Liver (tissue), 9 donors: ENCODE measurements around the gene FAM43B. TPM values are rescaled to one million over a fixed set of nuclear protein-coding genes. Genes with fewer than 3 reads are reported as not detected.

ENCODE experiments used
- DNase-seq: peaks from one replicate; pipeline ENCODE4 v3.0.0-alpha.2; 2017; ENCODE audit warnings: low spot score
- H3K27ac ChIP-seq, 2 donors: one replicate each; pipeline ENCODE4 v1.7.0; 2013; ENCODE audit warnings: inconsistent platforms in 2 of 2, low read length in 2 of 2, control low read depth in 1 of 2, low read depth in 1 of 2, mild to moderate bottlenecking in 1 of 2
- H3K27me3 ChIP-seq, 4 donors: one replicate each; pipeline versions ENCODE4 v1.6.1 to v1.7.0; 2013; ENCODE audit warnings: low read length in 3 of 4, inconsistent platforms in 1 of 4, mild to moderate bottlenecking in 1 of 4, moderate library complexity in 1 of 4; ENCODE audit not compliant: control insufficient read depth in 4 of 4, insufficient read depth in 4 of 4
- H3K36me3 ChIP-seq, 4 donors: one replicate each; pipeline versions ENCODE4 v1.6.1 to v1.7.0; 2013; ENCODE audit warnings: low read length in 3 of 4, mild to moderate bottlenecking in 3 of 4, low read depth in 1 of 4, moderate library complexity in 1 of 4; ENCODE audit not compliant: control insufficient read depth in 4 of 4, insufficient read depth in 3 of 4
- H3K4me1 ChIP-seq, 4 donors: one replicate each; pipeline versions ENCODE4 v1.6.1 to v1.7.0; 2013; ENCODE audit warnings: low read length in 3 of 4, mild to moderate bottlenecking in 3 of 4, moderate library complexity in 1 of 4; ENCODE audit not compliant: control insufficient read depth in 4 of 4, insufficient read depth in 4 of 4
- H3K4me3 ChIP-seq, 3 donors: one replicate each; pipeline versions ENCODE4 v1.6.1 to v1.7.0; 2013; ENCODE audit warnings: low read length in 3 of 3, control low read depth in 1 of 3, low read depth in 1 of 3, mild to moderate bottlenecking in 1 of 3
- H3K9ac ChIP-seq, 2 donors: one replicate each; pipeline ENCODE4 v1.7.0; 2013; ENCODE audit warnings: low read length in 2 of 2, mild to moderate bottlenecking in 2 of 2, moderate library complexity in 2 of 2, control low read depth in 1 of 2, low read depth in 1 of 2
- H3K9me3 ChIP-seq, 4 donors: one replicate each; pipeline versions ENCODE4 v1.6.1 to v1.7.0; 2013; ENCODE audit warnings: low read length in 3 of 4; ENCODE audit not compliant: control insufficient read depth in 4 of 4
- EGR1 ChIP-seq, 2 donors: IDR thresholded peaks; 2 replicates each; pipeline ENCODE4 v1.6.1; 2016 to 2018; ENCODE audit warnings: antibody characterized with exemption in 2 of 2, low read depth in 2 of 2
- FOXA1 ChIP-seq: IDR thresholded peaks from 2 replicates; pipeline ENCODE4 v1.6.1; 2016; ENCODE audit warnings: antibody characterized with exemption
- FOXA2 ChIP-seq: IDR thresholded peaks from 2 replicates; pipeline ENCODE4 v1.6.1; 2016; ENCODE audit warnings: antibody characterized with exemption
- GABPA ChIP-seq, 2 donors: IDR thresholded peaks in 1 of 2; conservative IDR thresholded peaks in 1 of 2; 2 replicates each; pipeline ENCODE4 v1.6.1; 2016; ENCODE audit warnings: antibody characterized with exemption in 2 of 2, mild to moderate bottlenecking in 1 of 2, moderate library complexity in 1 of 2
- HNF4A ChIP-seq, 2 donors: conservative IDR thresholded peaks; 2 replicates each; pipeline ENCODE4 v1.6.1; 2016; ENCODE audit warnings: antibody characterized with exemption in 2 of 2, mild to moderate bottlenecking in 2 of 2
- HNF4G ChIP-seq: IDR thresholded peaks from 2 replicates; pipeline ENCODE4 v1.6.1; 2016; ENCODE audit warnings: antibody characterized with exemption
- JUND ChIP-seq, 2 donors: IDR thresholded peaks; 2 replicates each; pipeline ENCODE4 v1.6.1; 2016; ENCODE audit warnings: antibody characterized with exemption in 2 of 2
- NR2F2 ChIP-seq: IDR thresholded peaks from 2 replicates; pipeline ENCODE4 v1.6.1; 2016; ENCODE audit warnings: antibody characterized with exemption
- RAD21 ChIP-seq, 2 donors: IDR thresholded peaks; 2 replicates each; pipeline ENCODE4 v1.6.1; 2016; ENCODE audit warnings: antibody characterized with exemption in 2 of 2, mild to moderate bottlenecking in 2 of 2
- RXRA ChIP-seq, 2 donors: IDR thresholded peaks; 2 replicates each; pipeline ENCODE4 v1.6.1; 2017 to 2018; ENCODE audit warnings: antibody characterized with exemption in 2 of 2, mild to moderate bottlenecking in 1 of 2
- SP1 ChIP-seq: IDR thresholded peaks from 2 replicates; pipeline ENCODE4 v1.6.1; 2018; ENCODE audit warnings: antibody characterized with exemption, mild to moderate bottlenecking
- TAF1 ChIP-seq: conservative IDR thresholded peaks from 2 replicates; pipeline ENCODE4 v1.6.1; 2016; ENCODE audit warnings: antibody characterized with exemption, mild to moderate bottlenecking
- YY1 ChIP-seq: IDR thresholded peaks from 2 replicates; pipeline ENCODE4 v1.6.1; 2016; ENCODE audit warnings: antibody characterized with exemption, mild to moderate bottlenecking
- WGBS: extraction: QIAGEN DNeasy Blood & Tissue Kit; methylation state at CpG from one replicate; pipeline ENCODE4 v1.1.7; 2013; 5-methylcytosine and 5-hydroxymethylcytosine counted together
- polyA plus RNA-seq, 2 donors: library from polyadenylated mRNA; stranded (reverse) in 1 of 2; unstranded in 1 of 2; fragments of 200-250 nt in 1 of 2; fragments of >200 nt in 1 of 2; fragmentation: Nextera tagmentation in 1 of 2; extraction: Ambion mirVana in 1 of 2; gene quantifications; one replicate each; pipeline versions ENCODE4 v1.2.1 to v1.2.3, GENCODE V29; 2013 to 2015
- total RNA-seq, 2 donors: library from RNA; depleted of rRNA; stranded (reverse); fragments of >200 nt; gene quantifications; one replicate each; pipeline ENCODE4 v1.2.3, GENCODE V29; 2014
- TF ChIP-seq, protein P1 (sequence below): IDR thresholded peaks from 2 replicates; pipeline ENCODE4 v1.6.1; 2016; ENCODE audit warnings: antibody characterized with exemption
- TF ChIP-seq, protein P2 (sequence below): fragments of 150-350 bp; IDR thresholded peaks from 2 replicates; pipeline ENCODE4 v1.5.1; 2017; ENCODE audit warnings: improper control_type of control experiment, low read depth, low read length; ENCODE audit not compliant: missing input control
- TF ChIP-seq, protein P3 (sequence below): IDR thresholded peaks from 2 replicates; pipeline ENCODE4 v1.6.1; 2016; ENCODE audit warnings: antibody characterized with exemption
- TF ChIP-seq, protein P4 (sequence below): IDR thresholded peaks from 2 replicates; pipeline ENCODE4 v1.6.1; 2016; ENCODE audit warnings: antibody characterized with exemption
- TF ChIP-seq, protein P5 (sequence below): IDR thresholded peaks from 2 replicates; pipeline ENCODE4 v1.6.1; 2016; ENCODE audit warnings: antibody characterized with exemption, mild to moderate bottlenecking
- donor health status: healthy.
- donor health status: healthy.
- donor health status: healthy.
- donor health status: healthy.
- donor health status: healthy.

The FAM43B gene
- total and polyA plus RNA-seq, 4 donors: 0.06 to 0.09 (median 0.07) TPM

DNA sequence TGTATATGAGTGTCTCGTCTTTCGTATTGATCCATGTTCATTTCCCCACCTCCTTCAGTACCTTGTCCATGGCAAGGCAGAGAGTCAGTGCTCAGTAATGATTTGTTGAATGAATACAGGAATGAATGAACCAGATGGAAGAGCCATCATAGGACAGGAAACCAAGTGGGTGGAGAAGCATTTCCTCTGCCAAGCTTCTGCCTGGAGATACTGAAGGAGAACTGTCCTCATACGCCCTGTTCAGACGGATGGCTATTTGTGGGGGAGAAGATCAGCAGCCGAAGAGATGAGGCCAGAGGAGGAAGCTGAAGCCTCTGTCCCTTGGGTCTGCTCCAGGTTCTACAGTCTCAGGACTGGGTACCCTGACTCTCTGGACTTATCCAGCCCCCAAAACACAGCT lies 5.8 kb downstream of the FAM43B start:
- H3K27me3 ChIP-seq: no peaks in the 10 kb centered on the region
- 75% methylated on average over 5 of the region's 5 CpGs for WGBS
- no peaks in the 10 kb centered on the region for H3K9me3 ChIP-seq
- H3K9ac ChIP-seq: no peak overlapping the region
- TF ChIP-seq, protein P1, sequence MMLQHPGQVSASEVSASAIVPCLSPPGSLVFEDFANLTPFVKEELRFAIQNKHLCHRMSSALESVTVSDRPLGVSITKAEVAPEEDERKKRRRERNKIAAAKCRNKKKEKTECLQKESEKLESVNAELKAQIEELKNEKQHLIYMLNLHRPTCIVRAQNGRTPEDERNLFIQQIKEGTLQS: no peak
- TF ChIP-seq RXRA (IDR thresholded peaks at IDR 0.05) (no peak), NR2F2 (no peak), YY1 (no peak), SP1 (no peak), HNF4G (no peak), GABPA (IDR thresholded peaks at IDR 0.05 in 1 of 2, conservative IDR thresholded peaks at IDR 0.05 in 1 of 2) (no peak), TAF1 (no peak), FOXA1 (no peak), RAD21 (IDR thresholded peaks at IDR 0.05) (no peak), EGR1 (IDR thresholded peaks at IDR 0.05; ENCODE audit: low read depth in 2 of 2) (no peak), JUND (IDR thresholded peaks at IDR 0.05) (no peak), FOXA2 (no peak), HNF4A (conservative IDR thresholded peaks at IDR 0.05) (no peak)
- TF ChIP-seq, protein P2, sequence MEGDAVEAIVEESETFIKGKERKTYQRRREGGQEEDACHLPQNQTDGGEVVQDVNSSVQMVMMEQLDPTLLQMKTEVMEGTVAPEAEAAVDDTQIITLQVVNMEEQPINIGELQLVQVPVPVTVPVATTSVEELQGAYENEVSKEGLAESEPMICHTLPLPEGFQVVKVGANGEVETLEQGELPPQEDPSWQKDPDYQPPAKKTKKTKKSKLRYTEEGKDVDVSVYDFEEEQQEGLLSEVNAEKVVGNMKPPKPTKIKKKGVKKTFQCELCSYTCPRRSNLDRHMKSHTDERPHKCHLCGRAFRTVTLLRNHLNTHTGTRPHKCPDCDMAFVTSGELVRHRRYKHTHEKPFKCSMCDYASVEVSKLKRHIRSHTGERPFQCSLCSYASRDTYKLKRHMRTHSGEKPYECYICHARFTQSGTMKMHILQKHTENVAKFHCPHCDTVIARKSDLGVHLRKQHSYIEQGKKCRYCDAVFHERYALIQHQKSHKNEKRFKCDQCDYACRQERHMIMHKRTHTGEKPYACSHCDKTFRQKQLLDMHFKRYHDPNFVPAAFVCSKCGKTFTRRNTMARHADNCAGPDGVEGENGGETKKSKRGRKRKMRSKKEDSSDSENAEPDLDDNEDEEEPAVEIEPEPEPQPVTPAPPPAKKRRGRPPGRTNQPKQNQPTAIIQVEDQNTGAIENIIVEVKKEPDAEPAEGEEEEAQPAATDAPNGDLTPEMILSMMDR: no peak
- TF ChIP-seq, protein P3, sequence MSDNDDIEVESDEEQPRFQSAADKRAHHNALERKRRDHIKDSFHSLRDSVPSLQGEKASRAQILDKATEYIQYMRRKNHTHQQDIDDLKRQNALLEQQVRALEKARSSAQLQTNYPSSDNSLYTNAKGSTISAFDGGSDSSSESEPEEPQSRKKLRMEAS: no peak
- TF ChIP-seq, protein P4, sequence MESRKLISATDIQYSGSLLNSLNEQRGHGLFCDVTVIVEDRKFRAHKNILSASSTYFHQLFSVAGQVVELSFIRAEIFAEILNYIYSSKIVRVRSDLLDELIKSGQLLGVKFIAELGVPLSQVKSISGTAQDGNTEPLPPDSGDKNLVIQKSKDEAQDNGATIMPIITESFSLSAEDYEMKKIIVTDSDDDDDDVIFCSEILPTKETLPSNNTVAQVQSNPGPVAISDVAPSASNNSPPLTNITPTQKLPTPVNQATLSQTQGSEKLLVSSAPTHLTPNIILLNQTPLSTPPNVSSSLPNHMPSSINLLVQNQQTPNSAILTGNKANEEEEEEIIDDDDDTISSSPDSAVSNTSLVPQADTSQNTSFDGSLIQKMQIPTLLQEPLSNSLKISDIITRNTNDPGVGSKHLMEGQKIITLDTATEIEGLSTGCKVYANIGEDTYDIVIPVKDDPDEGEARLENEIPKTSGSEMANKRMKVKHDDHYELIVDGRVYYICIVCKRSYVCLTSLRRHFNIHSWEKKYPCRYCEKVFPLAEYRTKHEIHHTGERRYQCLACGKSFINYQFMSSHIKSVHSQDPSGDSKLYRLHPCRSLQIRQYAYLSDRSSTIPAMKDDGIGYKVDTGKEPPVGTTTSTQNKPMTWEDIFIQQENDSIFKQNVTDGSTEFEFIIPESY: no peak
- TF ChIP-seq, protein P5, sequence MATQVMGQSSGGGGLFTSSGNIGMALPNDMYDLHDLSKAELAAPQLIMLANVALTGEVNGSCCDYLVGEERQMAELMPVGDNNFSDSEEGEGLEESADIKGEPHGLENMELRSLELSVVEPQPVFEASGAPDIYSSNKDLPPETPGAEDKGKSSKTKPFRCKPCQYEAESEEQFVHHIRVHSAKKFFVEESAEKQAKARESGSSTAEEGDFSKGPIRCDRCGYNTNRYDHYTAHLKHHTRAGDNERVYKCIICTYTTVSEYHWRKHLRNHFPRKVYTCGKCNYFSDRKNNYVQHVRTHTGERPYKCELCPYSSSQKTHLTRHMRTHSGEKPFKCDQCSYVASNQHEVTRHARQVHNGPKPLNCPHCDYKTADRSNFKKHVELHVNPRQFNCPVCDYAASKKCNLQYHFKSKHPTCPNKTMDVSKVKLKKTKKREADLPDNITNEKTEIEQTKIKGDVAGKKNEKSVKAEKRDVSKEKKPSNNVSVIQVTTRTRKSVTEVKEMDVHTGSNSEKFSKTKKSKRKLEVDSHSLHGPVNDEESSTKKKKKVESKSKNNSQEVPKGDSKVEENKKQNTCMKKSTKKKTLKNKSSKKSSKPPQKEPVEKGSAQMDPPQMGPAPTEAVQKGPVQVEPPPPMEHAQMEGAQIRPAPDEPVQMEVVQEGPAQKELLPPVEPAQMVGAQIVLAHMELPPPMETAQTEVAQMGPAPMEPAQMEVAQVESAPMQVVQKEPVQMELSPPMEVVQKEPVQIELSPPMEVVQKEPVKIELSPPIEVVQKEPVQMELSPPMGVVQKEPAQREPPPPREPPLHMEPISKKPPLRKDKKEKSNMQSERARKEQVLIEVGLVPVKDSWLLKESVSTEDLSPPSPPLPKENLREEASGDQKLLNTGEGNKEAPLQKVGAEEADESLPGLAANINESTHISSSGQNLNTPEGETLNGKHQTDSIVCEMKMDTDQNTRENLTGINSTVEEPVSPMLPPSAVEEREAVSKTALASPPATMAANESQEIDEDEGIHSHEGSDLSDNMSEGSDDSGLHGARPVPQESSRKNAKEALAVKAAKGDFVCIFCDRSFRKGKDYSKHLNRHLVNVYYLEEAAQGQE: no peak
- H3K36me3 ChIP-seq: no peaks in the 10 kb centered on the region
- peaks cover 0 to 10% (median 3%) of the 10 kb centered on the region in 4 donors for H3K4me1 ChIP-seq
- no peak overlapping the region for H3K27ac ChIP-seq
- H3K4me3 ChIP-seq: no peak overlapping the region
- DNase-seq: no peak
